Astrocyte of the cerebellum (primary cell): ENCODE results near the gene LDB2.

ENCODE experiments used
- DNase-seq: peaks from one replicate; pipeline ENCODE4 v3.0.0-alpha.2; 2011; ENCODE audit warnings: low read depth
- H3K4me3 ChIP-seq: 2 replicates; pipeline ENCODE4 v1.5.1; 2011; ENCODE audit warnings: mild to moderate bottlenecking, low read depth, low read length, moderate library complexity
- in situ Hi-C: cut with HindIII; loops from 2 replicates; pipeline ENCODE4 v1.10.0; 2017; ENCODE audit warnings: low sequenced_read_pairs
- TF ChIP-seq, protein P1 (sequence below): IDR thresholded peaks from 2 replicates; pipeline ENCODE4 v1.5.1; 2012; ENCODE audit warnings: low read length, low read depth, moderate library complexity, mild to moderate bottlenecking; ENCODE audit errors: missing control alignments

LDB2 gene

GRCh38 chr4:16770710-16771285 lies 127.6 kb downstream of the LDB2 start:
- in situ Hi-C loops = no loop called here
- no peak for DNase-seq
- TF ChIP-seq, protein P1, sequence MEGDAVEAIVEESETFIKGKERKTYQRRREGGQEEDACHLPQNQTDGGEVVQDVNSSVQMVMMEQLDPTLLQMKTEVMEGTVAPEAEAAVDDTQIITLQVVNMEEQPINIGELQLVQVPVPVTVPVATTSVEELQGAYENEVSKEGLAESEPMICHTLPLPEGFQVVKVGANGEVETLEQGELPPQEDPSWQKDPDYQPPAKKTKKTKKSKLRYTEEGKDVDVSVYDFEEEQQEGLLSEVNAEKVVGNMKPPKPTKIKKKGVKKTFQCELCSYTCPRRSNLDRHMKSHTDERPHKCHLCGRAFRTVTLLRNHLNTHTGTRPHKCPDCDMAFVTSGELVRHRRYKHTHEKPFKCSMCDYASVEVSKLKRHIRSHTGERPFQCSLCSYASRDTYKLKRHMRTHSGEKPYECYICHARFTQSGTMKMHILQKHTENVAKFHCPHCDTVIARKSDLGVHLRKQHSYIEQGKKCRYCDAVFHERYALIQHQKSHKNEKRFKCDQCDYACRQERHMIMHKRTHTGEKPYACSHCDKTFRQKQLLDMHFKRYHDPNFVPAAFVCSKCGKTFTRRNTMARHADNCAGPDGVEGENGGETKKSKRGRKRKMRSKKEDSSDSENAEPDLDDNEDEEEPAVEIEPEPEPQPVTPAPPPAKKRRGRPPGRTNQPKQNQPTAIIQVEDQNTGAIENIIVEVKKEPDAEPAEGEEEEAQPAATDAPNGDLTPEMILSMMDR = no peak
- H3K4me3 ChIP-seq = no peak overlapping the region

DNA sequence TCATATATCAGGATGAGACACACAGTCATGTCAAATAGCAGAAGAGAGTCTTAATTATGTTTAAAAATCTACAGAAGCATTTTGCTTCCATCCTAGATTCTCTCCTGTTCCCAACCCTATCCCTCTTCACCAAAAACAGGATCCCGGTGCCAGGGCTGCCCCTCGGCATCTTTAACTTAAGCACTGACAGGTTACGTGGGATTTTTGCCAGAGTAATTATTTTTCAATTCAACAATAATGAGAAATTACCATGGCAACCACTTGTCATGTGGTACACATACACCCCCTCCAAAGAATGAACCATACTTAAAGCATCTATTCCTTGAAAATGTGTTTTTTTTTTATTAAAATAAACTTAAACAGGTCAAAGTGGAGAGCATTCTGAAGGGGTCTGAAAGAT lies 130.6 kb downstream of the LDB2 start:
- H3K4me3 ChIP-seq = no peak overlapping the region
- in situ Hi-C loops = no loop called here
- TF ChIP-seq, protein P1 = no peak
- DNase-seq = no peak

GRCh38 chr4:16767251-16767650 lies 131.2 kb downstream of the LDB2 start:
- no peak for DNase-seq
- no peak overlapping the region for H3K4me3 ChIP-seq
- TF ChIP-seq, protein P1 = no peak
- in situ Hi-C loops = no loop called here

DNA sequence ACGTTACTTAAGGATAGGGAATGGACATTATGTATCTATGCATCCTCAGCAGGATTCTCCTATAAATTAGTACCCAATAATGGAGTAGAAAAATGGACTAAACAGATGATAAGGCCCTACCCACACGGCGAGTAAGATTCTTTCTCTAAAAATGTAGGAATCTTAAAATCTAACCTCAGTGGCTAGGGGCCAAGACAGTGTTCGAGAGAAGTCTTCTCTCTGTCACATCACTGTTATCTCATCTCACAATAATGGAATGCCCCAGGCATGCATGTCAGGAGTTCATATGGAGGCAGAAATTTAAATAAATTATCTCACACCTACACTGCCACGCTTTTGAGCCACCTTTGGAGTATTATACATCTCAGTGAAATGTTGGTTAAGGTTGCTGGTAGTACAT lies 132.9 kb downstream of the LDB2 start:
- TF ChIP-seq, protein P1 = no peak
- no peak overlapping the region for H3K4me3 ChIP-seq
- in situ Hi-C loops = no loop called here
- no peak for DNase-seq

GRCh38 chr4:16764622-16765021 lies 133.8 kb downstream of the LDB2 start:
- DNase-seq = peak; percentile 57
- no peak overlapping the region for H3K4me3 ChIP-seq
- in situ Hi-C loops = no loop called here
- TF ChIP-seq, protein P1 = peak; percentile 72

GRCh38 chr4:16760617-16761363 lies 137.7 kb downstream of the LDB2 start:
- TF ChIP-seq, protein P1 = no peak
- in situ Hi-C loops = no loop called here
- no peak for DNase-seq
- H3K4me3 ChIP-seq = no peak overlapping the region
